ENCODE data around the gene EXOC3L2.

Gene EXOC3L2

GRCh38 chr19:45189971-45190370 is 55.2 kb downstream of the EXOC3L2 start:
- DNase-seq (ENCODE audit: low read depth, low spot score): no peak
- H3K4me3 ChIP-seq (ENCODE audit: low read length): no peak overlapping the region

- DNase-seq (ENCODE audit: low read depth, low spot score): peak; percentile 50
Observed at GRCh38 chr19:45187421-45188100, 57.6 kb downstream of the EXOC3L2 start.

GRCh38 chr19:45186509-45187334 is 58.5 kb downstream of the EXOC3L2 start:
- no peak for DNase-seq (ENCODE audit: low read depth, low spot score)
- H3K4me3 ChIP-seq (ENCODE audit: low read length): no peak overlapping the region

More at GRCh38 chr19:45187421-45188100, 57.6 kb downstream of the EXOC3L2 start:
- H3K4me3 ChIP-seq (ENCODE audit: low read length): no peak overlapping the region

GRCh38 chr19:45184115-45184514 is 61.1 kb downstream of the EXOC3L2 start:
- DNase-seq (ENCODE audit: low read depth, low spot score): no peak
- no peak overlapping the region for H3K4me3 ChIP-seq (ENCODE audit: low read length)

GRCh38 chr19:45182758-45183157 is 62.4 kb downstream of the EXOC3L2 start:
- H3K4me3 ChIP-seq (ENCODE audit: low read length): no peak overlapping the region
- no peak for DNase-seq (ENCODE audit: low read depth, low spot score)

GRCh38 chr19:45180936-45181335 is 64.3 kb downstream of the EXOC3L2 start:
- DNase-seq (ENCODE audit: low read depth, low spot score): no peak
- H3K4me3 ChIP-seq (ENCODE audit: low read length): no peak overlapping the region

GRCh38 chr19:45179892-45180370 is 65.3 kb downstream of the EXOC3L2 start:
- DNase-seq (ENCODE audit: low read depth, low spot score): no peak
- no peak overlapping the region for H3K4me3 ChIP-seq (ENCODE audit: low read length)

- DNase-seq (ENCODE audit: low read depth, low spot score): no peak
- peak overlapping the region; percentile 97 for H3K4me3 ChIP-seq (ENCODE audit: low read length)
Observed at GRCh38 chr19:45179072-45179891, 65.9 kb downstream of the EXOC3L2 start.

- H3K4me3 ChIP-seq (ENCODE audit: low read length): peak within 1 kb of the TSS; percentile 97
- DNase-seq (ENCODE audit: low read depth, low spot score): peak; percentile 100
Observed at GRCh38 chr19:45178262-45179071, 66.7 kb downstream of the EXOC3L2 start, which contains the start of gene BLOC1S3. TSS of gene BLOC1S3 (plus strand) at chr19:45178784. CDS start at chr19:45179297, 513 bp downstream.

GRCh38 chr19:45177817-45178261 is 67.4 kb downstream of the EXOC3L2 start, which contains the start of gene TRAPPC6A:
TSS of gene TRAPPC6A (minus strand) at chr19:45178237. CDS start at chr19:45178218, 19 bp downstream.
- H3K4me3 ChIP-seq (ENCODE audit: low read length): peak within 1 kb of the TSS; percentile 97
- no peak for DNase-seq (ENCODE audit: low read depth, low spot score)

GRCh38 chr19:45175515-45176345 is 69.5 kb downstream of the EXOC3L2 start:
- no peak overlapping the region for H3K4me3 ChIP-seq (ENCODE audit: low read length)
- DNase-seq (ENCODE audit: low read depth, low spot score): no peak

- no peak for DNase-seq (ENCODE audit: low read depth, low spot score)
- H3K4me3 ChIP-seq (ENCODE audit: low read length): no peak overlapping the region
Observed at GRCh38 chr19:45173816-45174215, 71.4 kb downstream of the EXOC3L2 start.

- no peak overlapping the region; the same call in 1 of the 2 replicates for H3K4me3 ChIP-seq (ENCODE audit: low read length)
- DNase-seq (ENCODE audit: low read depth, low spot score): no peak
Observed at GRCh38 chr19:45172611-45173208, 72.5 kb downstream of the EXOC3L2 start.

- peak overlapping the region; percentile 13; the same call in 1 of the 2 replicates for H3K4me3 ChIP-seq (ENCODE audit: low read length)
- peak; percentile 32 for DNase-seq (ENCODE audit: low read depth, low spot score)
Observed at GRCh38 chr19:45172173-45172572, 73.0 kb downstream of the EXOC3L2 start.

- DNase-seq (ENCODE audit: low read depth, low spot score): peak; percentile 37
- H3K4me3 ChIP-seq (ENCODE audit: low read length): no peak overlapping the region
Observed at GRCh38 chr19:45171211-45171623, 74.0 kb downstream of the EXOC3L2 start.

GRCh38 chr19:45170146-45171106 is 74.8 kb downstream of the EXOC3L2 start:
- H3K4me3 ChIP-seq (ENCODE audit: low read length): no peak overlapping the region
- no peak for DNase-seq (ENCODE audit: low read depth, low spot score)

Measured in Jurkat, Clone E6-1 (cell line).